Transverse colon (tissue), 4 donors: ENCODE data around the gene PERM1. TPM values are rescaled to one million over a fixed set of nuclear protein-coding genes. Genes with fewer than 3 reads are reported as not detected.
"Not testable (repeated sequence)": the region's sequence is repeated elsewhere in the genome, so short reads cannot be mapped to it uniquely, and the experiment has no call there.

Experiments used
- DNase-seq: peaks from one replicate; pipeline ENCODE4 v3.0.0-alpha.2; 2019
- H3K27ac ChIP-seq, 4 donors: fragments of 200-600 bp; sonication (generic); 2 replicates each; pipeline ENCODE4 v1.5.1; 2016 to 2018; ENCODE audit warnings: inconsistent platforms in 4 of 4
- H3K27me3 ChIP-seq: fragments of 200-600 bp; sonication (generic); 2 replicates; pipeline ENCODE4 v1.5.1; 2017; ENCODE audit warnings: inconsistent platforms
- H3K36me3 ChIP-seq, 4 donors: fragments of 200-600 bp; sonication (generic); 2 replicates each; pipeline ENCODE4 v1.5.1; 2017 to 2019; ENCODE audit warnings: inconsistent platforms in 4 of 4
- H3K4me1 ChIP-seq, 4 donors: fragments of 200-600 bp; sonication (generic); 2 replicates each; pipeline ENCODE4 v1.5.1; 2017 to 2020; ENCODE audit warnings: inconsistent platforms in 4 of 4
- H3K4me3 ChIP-seq, 4 donors: fragments of 200-600 bp; sonication (generic); 1 replicate in 1 of 4; 2 replicates in 3 of 4; pipeline versions ENCODE4 v1.5.1 to v1.6.1; 2017 to 2019; ENCODE audit warnings: inconsistent platforms in 4 of 4
- H3K9me3 ChIP-seq, 2 donors: fragments of 200-600 bp; sonication (generic); 2 replicates each; pipeline ENCODE4 v1.5.1; 2017 to 2019; ENCODE audit warnings: inconsistent platforms in 2 of 2
- EP300 ChIP-seq: sonication (generic); formaldehyde crosslinking; IDR thresholded peaks from one replicate; pipeline ENCODE4 v1.6.1; 2017; ENCODE audit warnings: antibody characterized with exemption, low read depth
- POLR2A ChIP-seq: fragments of 450-650 bp; IDR thresholded peaks from one replicate; pipeline ENCODE4 v1.6.1; 2016; ENCODE audit warnings: antibody characterized with exemption, mild to moderate bottlenecking, moderate library complexity
- POLR2AphosphoS5 ChIP-seq, 3 donors: sonication (generic); formaldehyde crosslinking; IDR thresholded peaks; one replicate each; pipeline ENCODE4 v1.6.1; 2016; ENCODE audit warnings: antibody characterized with exemption in 3 of 3
- WGBS, 2 donors: methylation state at CpG; one replicate each; pipeline ENCODE4 v1.1.5; 2018; ENCODE audit warnings: low coverage in 1 of 2; 5-methylcytosine and 5-hydroxymethylcytosine counted together
- in situ Hi-C, 4 donors: fragments of 200-750 bp; cut with MboI; loops; one replicate each; pipeline versions ENCODE4 v1.15.0 to v1.15.1; 2017; ENCODE audit warnings: low sequenced_read_pairs in 3 of 4, low pct_ligation_motif_present in 1 of 4, low pct_unique_long_range_greater_than_20kb in 1 of 4
- intact Hi-C: fragments of 100-400 bp; cut with DNase I; formaldehyde crosslinking; loops from one replicate; pipeline ENCODE4 v1.15.1; 2023; ENCODE audit warnings: low total_unique reads
- total RNA-seq, 4 donors: library from RNA; depleted of rRNA; stranded (reverse); fragments of >200 nt; gene quantifications; one replicate each; pipeline ENCODE4 v1.1.0, GENCODE V29; 2016
- TF ChIP-seq, protein P1 (sequence below), 5 experiments: fragments of 200-600 bp in 3 of 5; fragments of 450-650 bp in 2 of 5; sonication (generic) in 3 of 5; IDR thresholded peaks; 1 replicate in 2 of 5; 2 replicates in 3 of 5; pipeline ENCODE4 v1.5.1; 2016 to 2017; ENCODE audit warnings: antibody characterized with exemption in 5 of 5, inconsistent platforms in 3 of 5, mild to moderate bottlenecking in 2 of 5, moderate library complexity in 1 of 5

PERM1 gene
- total RNA-seq, 4 donors from 2014 or later: 0.14 TPM; not detected in 3

GRCh38 chr1:991895-992294 is 10.0 kb upstream of the PERM1 start:
- WGBS, 2 donors: 94 to 98% methylated on average over 8 to 10 of the region's 10 CpGs
- no peak for DNase-seq
- Histone ChIP-seq H3K36me3 (no peaks in the 10 kb centered on the region), H3K4me1 (peaks cover 0 to 6% (median 2%) of the 10 kb centered on the region in 4 donors), H3K4me3 (no peak overlapping the region), H3K9me3 (peaks cover 8 to 10% of the 10 kb centered on the region in 2 donors), H3K27me3 (peaks cover 50% of the 10 kb centered on the region), H3K27ac (no peak overlapping the region)
- in situ Hi-C loops (no loop called here), intact Hi-C loops (no loop called here)
- TF ChIP-seq POLR2AphosphoS5 (IDR thresholded peaks at IDR 0.05) (no peak), EP300 (no peak)
- TF ChIP-seq, protein P1, sequence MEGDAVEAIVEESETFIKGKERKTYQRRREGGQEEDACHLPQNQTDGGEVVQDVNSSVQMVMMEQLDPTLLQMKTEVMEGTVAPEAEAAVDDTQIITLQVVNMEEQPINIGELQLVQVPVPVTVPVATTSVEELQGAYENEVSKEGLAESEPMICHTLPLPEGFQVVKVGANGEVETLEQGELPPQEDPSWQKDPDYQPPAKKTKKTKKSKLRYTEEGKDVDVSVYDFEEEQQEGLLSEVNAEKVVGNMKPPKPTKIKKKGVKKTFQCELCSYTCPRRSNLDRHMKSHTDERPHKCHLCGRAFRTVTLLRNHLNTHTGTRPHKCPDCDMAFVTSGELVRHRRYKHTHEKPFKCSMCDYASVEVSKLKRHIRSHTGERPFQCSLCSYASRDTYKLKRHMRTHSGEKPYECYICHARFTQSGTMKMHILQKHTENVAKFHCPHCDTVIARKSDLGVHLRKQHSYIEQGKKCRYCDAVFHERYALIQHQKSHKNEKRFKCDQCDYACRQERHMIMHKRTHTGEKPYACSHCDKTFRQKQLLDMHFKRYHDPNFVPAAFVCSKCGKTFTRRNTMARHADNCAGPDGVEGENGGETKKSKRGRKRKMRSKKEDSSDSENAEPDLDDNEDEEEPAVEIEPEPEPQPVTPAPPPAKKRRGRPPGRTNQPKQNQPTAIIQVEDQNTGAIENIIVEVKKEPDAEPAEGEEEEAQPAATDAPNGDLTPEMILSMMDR (IDR thresholded peaks at IDR 0.05): no peak

- WGBS, 2 donors: 62 to 83% methylated on average over 2 to 6 of the region's 6 CpGs
- DNase-seq, H3K36me3 ChIP-seq, H3K4me1 ChIP-seq, in situ Hi-C loops, H3K27ac ChIP-seq, intact Hi-C loops, H3K4me3 ChIP-seq: not testable (repeated sequence)
- Histone ChIP-seq H3K9me3 (peaks cover 8 to 10% of the 10 kb centered on the region in 2 donors), H3K27me3 (peaks cover 50% of the 10 kb centered on the region)
These were observed 9.4 kb upstream of the PERM1 start for GRCh38 chr1:991275-991674.

- intact Hi-C loops: loop anchor here (1.0 kb wide), 1 partner anchor 75 kb away; no protein-coding TSS in a partner anchor
- DNase-seq, H3K4me3 ChIP-seq, H3K4me1 ChIP-seq, H3K36me3 ChIP-seq, in situ Hi-C loops, H3K27ac ChIP-seq: not testable (repeated sequence)
- WGBS, 2 donors: 67 to 87% methylated on average over 4 to 5 of the region's 5 CpGs
- Histone ChIP-seq H3K9me3 (peaks cover 8 to 10% of the 10 kb centered on the region in 2 donors), H3K27me3 (peaks cover 67% of the 10 kb centered on the region)
These were observed 6.2 kb upstream of the PERM1 start for GRCh38 chr1:988061-988460.

- in situ Hi-C loops: no loop called here
- TF ChIP-seq, protein P1 (IDR thresholded peaks at IDR 0.05): no peak
- TF ChIP-seq EP300: no peak
- no peak for TF ChIP-seq POLR2A
- no peak for TF ChIP-seq POLR2AphosphoS5 (IDR thresholded peaks at IDR 0.05)
- H3K4me3 ChIP-seq: no peak overlapping the region
- no peak overlapping the region for H3K27ac ChIP-seq
- no peak for DNase-seq
- H3K4me1 ChIP-seq: peaks cover 0 to 6% (median 2%) of the 10 kb centered on the region in 4 donors
- peaks cover 81% of the 10 kb centered on the region for H3K27me3 ChIP-seq
- H3K9me3 ChIP-seq: no peaks in the 10 kb centered on the region
- 71 to 72% methylated on average over 3 to 13 of the region's 13 CpGs for WGBS, 2 donors
- H3K36me3 ChIP-seq: no peaks in the 10 kb centered on the region
- intact Hi-C loops: no loop called here
These were observed 3.2 kb upstream of the PERM1 start for GRCh38 chr1:985126-985525.

DNA sequence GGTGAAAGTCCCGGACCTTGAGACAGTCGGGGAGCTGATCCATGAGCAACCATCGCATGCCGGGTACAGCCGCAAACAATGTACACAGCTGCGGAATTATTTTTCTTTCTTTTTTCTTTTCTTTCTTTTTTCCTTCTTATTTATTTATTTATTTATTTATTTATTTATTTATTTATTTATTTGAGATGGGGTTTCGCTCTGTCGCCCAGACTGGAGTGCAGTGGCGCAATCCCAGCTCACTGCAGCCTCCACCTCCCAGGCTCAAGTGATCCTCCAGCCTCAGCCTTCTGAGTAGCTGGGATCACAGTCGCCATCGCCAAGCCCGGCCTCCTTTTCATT is 2.6 kb upstream of the PERM1 start:
- H3K36me3 ChIP-seq: no peaks in the 10 kb centered on the region
- DNase-seq: no peak
- TF ChIP-seq EP300: no peak
- TF ChIP-seq POLR2A: no peak
- TF ChIP-seq, protein P1 (IDR thresholded peaks at IDR 0.05): peak in 2 of 5 experiments; percentile 20 to 23
- H3K27ac ChIP-seq: no peak overlapping the region
- no peak overlapping the region for H3K4me3 ChIP-seq
- peaks cover 75% of the 10 kb centered on the region for H3K27me3 ChIP-seq
- intact Hi-C loops: no loop called here
- no peaks in the 10 kb centered on the region for H3K9me3 ChIP-seq
- in situ Hi-C loops: no loop called here
- 11 to 36% methylated on average over 7 to 12 of the region's 12 CpGs for WGBS, 2 donors
- H3K4me1 ChIP-seq: peaks cover 0 to 6% (median 2%) of the 10 kb centered on the region in 4 donors
